Adrenal gland (tissue), 5 donors: ENCODE data around the gene STX16.

Experiments used
- CTCF ChIP-seq, 6 experiments: fragments of 450-650 bp in 4 of 6; fragments of 200-600 bp in 2 of 6; sonication (generic) in 1 of 6; IDR thresholded peaks; 1 replicate in 5 of 6; 2 replicates in 1 of 6; pipeline versions ENCODE4 v1.5.1 to v1.8.0; 2016 to 2021; ENCODE audit warnings: antibody characterized with exemption in 6 of 6, mild to moderate bottlenecking in 2 of 6, moderate library complexity in 1 of 6
- POLR2A ChIP-seq, 2 donors: fragments of 450-650 bp; IDR thresholded peaks; one replicate each; pipeline ENCODE4 v1.6.1; 2017; ENCODE audit warnings: antibody characterized with exemption in 2 of 2, mild to moderate bottlenecking in 2 of 2, moderate library complexity in 1 of 2
- donor health status: DM: no; HTN: no; CAD: no.

- no peak for TF ChIP-seq CTCF (IDR thresholded peaks at IDR 0.05)
- TF ChIP-seq POLR2A (IDR thresholded peaks at IDR 0.05): no peak
Measured at GRCh38 chr20:58717278-58718091, 66.4 kb downstream of the STX16 start.
